GM19438 (cell line): Measurements from ENCODE around the gene DIP2C.

Source experiments
- ATAC-seq: cut with Tn5 transposase; IDR thresholded peaks from one replicate; pipeline ENCODE4 v1.9.1; 2021; ENCODE audit warnings: low read depth; ENCODE audit not compliant: unreplicated experiment

DIP2C gene

DNA sequence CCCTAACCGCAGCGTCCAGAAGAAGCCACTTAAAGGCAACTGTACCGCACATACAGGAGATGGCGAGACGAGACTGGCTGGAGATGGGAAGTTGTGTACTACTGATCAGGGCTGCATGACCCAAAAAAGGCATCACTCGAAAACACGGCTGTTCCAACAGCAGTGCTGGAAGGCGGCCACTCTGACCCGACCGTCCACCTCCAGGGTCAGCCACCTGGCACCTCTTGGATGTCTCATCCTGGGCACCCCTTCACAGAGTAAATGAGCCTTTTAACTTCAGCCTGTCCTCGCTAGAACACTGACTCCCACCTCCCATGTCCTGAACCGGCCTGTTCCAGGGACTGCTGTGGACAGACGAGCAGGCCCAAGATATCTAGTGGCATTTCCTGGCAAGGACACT lies 180.7 kb downstream of the DIP2C start:
- ATAC-seq = no peak

DNA sequence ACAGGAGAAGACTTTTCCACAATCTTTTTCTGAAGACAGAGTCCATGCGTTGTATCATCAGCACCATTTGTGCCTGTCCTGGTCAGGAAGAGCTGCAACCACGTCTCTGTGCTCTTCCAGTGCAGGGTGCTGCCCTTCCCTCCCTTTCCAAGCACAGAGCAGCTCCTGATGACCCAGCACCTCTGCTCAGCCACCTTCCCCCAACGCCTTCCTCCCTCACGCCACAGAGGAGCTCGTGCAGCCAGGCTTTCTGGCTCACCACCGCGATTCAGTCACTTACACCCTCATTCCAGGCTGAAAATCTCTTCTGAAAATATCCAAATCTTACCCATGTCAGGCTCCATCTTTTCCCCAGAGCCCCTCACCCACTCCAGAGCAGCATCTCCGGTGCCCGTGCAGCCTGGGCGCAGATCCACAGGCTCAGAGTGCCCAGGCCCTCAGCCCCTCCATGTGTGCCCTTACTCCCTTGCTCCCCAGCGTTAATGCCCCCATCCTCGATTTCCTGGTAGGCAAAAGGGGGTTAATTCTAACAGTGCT lies 181.5 kb downstream of the DIP2C start:
- ATAC-seq = no peak

DNA sequence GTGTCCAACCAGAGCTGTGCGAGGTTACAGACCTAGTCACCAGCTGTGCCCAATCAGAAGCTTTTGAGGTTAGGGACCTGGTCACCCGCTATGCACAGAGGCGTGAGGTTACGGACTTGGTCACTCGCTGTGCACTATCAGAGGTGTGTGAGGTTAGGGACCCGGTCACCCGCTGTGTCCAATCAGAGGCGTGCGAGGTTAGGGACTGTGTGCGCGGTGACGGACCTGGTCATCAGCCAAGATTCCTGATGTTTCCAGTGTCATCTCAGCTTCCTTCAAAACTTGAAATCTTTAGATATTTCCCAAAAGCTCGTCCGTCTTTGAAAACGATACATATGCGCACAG lies 182.1 kb downstream of the DIP2C start:
- ATAC-seq = no peak

DNA sequence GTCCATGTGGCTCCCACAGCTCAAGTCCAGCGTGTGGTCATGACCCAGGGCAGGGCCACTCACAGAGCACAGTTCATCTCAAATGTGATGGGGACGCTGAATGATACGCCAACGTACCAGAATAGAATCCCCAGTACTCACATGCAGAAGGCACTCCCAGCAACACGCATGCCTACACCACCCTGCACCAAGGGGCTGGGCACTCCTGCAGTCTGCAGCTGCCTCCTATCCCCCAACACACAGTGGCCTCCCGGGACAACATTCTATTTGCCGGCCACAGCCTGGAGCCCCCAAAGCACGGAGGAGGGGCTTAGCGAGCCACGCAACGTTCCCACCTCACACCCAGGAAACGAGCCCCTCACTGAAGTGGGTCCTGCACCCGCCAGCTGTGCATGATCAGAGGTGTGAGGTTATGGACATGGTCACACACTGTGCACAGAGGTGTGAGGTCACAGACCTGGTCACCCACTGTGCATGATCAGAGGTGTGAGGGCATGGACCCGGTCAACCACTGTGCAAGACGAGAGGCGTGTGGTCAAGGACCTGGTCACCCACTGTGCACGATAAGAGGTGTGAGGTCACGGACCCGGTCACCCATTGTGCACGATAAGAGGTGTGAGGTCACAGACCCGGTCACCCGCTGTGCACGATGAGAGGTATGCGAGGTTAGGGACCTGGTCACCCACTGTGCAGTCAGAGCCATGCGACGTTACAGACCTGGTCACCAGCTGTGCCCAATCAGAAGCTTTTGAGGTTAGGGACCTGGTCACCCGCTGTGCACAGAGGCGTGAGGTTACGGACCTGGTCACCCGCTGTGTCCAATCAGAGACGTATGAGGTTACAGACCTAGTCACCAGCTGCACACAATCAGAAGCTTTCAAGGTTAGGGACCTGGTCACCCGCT lies 182.8 kb downstream of the DIP2C start:
- no peak for ATAC-seq

DNA sequence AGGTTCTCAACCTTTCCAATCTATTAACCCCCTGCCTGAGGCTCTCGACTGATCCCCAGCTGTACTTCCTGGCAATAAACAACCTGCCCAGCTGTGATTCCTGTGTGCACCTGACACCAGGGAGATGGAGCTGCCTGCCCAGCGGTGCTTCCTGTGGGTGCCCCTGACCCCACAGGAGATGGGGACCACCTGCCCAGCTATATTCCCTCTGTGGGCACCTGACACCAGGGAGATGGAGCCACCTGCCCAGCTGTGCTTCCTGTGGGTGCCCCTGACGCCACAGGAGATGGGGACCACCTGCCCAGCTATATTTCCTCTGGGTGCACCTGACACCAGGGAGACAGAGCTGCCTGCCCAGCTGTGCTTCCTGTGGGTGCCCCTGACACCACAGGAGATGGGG lies 184.0 kb downstream of the DIP2C start:
- no peak for ATAC-seq

DNA sequence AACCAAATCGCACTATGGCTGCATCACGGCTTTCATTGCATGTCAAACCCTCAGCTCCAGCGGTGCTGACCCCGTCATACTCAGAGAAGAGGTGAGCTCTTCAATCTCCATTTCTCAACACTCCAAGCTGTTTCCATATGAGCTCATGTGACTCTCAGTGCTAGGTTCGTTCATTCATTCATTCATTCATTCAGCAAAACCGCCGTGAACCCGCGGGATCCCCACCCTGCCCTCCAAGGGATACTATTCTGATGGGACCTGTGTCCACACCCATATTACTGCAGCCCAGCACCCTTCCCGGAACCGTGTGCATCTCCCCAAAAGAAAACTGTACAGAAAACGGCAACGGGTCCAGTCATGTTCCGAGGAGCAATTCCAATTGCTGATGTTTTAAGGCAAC lies 184.7 kb downstream of the DIP2C start:
- ATAC-seq = no peak

DNA sequence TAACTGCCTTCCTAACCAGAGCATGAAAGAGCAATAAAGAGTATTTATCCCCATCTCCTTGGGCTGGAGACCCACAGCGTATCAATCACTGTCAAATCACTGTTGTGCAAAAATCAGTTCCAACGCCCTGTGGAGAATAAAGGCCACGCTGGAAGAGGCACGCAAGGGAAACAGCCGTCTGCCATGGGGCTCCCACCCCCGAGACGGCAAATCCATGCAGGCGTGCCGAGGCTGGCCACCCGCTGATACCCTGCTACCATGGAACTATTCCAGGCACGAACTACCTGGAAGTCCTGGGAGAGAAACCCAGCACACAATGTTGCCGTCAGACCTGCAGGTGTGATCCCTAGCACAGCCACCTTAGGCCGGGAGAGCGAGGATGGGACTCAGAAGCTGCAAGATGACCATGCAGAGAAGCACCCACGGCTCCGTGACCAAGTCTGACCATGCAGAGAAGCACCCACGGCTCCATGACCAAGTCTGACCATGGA lies 185.3 kb downstream of the DIP2C start:
- no peak for ATAC-seq

DNA sequence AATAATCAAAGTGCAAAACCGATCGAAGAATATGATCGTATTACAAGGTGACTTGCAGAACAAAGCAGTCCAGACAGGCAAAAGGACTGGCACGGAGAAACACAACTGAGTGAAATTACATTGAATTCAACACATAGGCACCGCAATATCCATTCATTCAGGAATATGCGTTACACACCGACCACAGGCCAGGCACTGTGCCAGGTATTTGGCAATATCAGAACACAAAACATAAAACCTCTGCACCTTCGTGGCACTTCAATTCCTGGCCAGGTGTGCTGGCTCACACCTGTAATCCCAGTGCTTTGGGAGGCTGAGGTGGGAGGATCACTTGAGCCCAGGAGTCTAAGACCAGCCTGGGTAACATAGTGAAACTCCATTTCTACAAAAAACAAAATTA lies 187.9 kb downstream of the DIP2C start:
- ATAC-seq = no peak

DNA sequence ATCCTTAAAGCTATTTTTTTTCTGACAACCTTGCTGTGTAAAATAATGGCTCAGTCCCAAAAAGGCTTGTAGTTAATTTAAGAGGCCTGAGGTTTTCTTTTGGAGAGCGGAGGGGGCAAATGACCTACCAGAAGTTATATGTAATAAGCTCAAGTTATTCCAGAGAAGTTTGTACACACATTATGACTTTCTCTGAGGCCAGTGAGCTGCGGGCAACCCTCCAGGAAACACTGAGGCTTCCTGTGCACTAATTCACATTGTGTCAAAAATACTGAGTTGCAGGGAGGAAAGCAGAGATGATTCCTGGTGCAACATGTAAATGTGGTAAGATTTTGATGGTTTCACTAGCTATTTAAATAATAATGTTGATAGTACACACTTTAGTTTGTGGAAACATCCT lies 188.6 kb downstream of the DIP2C start:
- no peak for ATAC-seq

DNA sequence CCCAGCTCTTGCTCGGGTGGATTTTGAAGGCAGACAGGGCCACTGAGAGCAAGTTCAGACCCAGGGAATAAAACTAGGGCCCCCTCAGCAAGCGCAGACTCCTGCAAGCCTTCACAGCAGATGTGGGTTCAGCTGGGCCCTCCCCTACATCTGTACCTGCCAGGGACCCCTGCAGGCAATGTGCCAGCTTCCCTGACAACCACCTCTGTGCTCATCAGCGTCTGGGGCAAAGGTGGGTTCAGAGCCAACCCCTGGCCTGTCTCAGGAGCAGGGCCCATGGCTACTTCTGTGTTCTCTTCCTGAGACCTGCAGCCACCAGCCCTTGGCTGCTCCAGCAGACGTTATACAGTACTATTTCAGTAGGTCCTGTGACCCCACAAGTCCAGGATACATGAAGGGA lies 189.5 kb downstream of the DIP2C start:
- no peak for ATAC-seq

DNA sequence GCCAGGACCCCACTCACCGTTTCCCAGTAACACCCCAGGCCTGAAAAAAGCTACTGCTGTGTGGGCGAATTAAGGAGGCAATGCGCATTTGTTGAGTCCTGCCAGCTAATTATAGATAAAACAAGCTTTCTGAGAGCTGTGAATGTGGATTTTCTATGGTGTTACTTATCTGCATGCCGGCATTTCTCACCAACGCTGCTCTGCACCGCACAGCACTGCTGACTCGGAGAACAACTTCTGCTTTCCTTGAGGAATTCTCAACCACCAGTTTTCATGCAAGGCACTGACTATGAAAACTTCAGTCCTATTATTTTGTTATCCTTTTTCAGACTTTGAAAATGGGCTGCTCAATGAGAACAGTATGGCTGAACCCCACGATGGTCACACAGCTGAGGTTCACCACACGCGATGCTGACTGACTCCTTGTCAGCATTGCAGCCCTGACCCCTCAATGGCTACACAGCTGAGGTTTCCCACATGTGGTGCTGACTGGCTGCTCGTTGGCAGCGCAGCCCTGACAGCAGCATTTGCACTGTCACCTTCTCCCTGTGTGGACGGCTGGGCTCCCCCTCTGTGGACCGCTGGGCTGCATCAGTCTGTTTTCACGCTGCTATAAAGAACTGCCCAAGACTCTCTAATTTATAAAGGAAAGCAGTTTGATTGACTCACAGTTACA lies 190.6 kb downstream of the DIP2C start:
- ATAC-seq = no peak

DNA sequence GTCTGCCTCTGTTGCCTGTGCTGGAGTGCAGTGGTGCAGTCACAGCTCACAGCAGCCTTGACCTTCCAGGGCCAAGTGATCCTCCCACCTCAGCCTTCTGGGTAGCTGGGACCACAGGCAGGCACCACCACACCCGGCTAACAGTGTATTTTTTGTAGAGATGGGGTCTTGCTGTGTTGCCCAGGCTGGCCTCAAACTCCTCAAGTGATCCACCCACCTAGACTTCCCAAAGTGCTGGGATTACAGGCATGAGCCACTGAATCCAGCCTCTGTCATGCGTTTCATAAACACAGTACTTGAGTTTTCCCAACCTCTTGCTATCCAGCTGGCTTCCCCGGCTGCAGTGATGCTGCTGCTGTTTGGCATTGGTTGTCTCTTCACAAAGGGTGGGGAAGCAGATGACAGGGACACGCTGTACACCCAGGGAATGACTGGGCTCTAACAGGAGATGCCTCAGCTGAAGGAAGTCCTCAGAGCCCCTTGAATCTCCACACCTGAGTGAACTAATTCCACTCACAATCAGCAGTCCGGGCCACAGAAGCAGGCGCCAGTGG lies 191.5 kb downstream of the DIP2C start:
- ATAC-seq = no peak

DNA sequence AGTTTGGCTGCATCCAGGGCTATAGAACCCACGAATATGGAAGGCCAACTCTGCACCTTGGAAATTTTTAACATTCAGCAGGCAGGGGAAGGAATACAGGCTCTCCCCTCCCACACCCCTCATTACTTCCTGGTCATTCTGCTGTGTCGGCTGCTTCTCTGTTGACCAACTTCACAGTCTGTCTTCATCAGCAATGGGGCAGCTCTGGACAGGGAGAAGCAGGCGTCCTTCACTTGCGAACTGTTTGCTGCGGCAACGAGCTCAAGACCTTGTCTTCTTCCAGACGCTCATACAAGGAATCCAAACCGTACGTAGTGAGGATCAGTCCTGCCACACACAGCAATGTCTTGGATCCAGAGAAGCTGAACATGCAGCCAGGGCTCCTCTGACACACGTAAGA lies 192.2 kb downstream of the DIP2C start:
- no peak for ATAC-seq

DNA sequence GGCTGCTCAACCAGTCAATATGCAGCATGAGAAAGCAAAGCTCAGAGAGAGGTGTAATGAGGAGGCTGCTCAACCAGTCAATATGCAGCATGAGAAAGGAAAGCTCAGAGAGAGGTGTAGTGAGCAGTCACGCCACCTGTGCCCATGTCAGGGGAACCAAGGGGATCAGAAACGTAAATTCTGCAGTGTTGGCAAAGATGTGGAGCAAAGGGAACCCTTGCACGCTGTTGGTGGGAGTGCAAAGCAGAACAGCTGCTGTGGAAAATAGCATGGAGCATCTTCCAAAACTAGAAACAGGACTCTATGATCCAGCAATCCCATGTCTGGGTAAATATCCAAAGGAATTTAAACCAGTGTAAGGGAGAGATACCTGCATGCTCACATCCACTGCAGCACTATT lies 194.9 kb downstream of the DIP2C start:
- no peak for ATAC-seq

DNA sequence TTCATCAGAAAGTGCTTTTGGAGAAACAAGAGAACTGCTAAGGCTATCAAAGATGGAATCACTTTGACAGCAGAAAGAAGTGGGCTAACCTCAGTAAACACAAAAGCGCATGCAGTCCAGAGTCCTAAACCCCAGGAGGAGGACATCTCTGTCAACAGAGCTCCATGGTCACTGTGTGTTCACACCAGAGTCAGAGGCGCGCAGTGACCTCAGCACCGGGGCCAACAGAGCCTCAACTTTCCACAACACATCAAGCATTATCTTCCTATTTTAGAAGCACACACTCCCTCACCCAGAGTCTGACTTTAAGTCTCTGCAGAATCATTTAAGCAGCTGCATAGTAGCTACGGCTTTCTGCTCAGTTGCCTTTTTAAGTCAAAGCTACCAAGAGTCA lies 195.3 kb downstream of the DIP2C start:
- no peak for ATAC-seq

DNA sequence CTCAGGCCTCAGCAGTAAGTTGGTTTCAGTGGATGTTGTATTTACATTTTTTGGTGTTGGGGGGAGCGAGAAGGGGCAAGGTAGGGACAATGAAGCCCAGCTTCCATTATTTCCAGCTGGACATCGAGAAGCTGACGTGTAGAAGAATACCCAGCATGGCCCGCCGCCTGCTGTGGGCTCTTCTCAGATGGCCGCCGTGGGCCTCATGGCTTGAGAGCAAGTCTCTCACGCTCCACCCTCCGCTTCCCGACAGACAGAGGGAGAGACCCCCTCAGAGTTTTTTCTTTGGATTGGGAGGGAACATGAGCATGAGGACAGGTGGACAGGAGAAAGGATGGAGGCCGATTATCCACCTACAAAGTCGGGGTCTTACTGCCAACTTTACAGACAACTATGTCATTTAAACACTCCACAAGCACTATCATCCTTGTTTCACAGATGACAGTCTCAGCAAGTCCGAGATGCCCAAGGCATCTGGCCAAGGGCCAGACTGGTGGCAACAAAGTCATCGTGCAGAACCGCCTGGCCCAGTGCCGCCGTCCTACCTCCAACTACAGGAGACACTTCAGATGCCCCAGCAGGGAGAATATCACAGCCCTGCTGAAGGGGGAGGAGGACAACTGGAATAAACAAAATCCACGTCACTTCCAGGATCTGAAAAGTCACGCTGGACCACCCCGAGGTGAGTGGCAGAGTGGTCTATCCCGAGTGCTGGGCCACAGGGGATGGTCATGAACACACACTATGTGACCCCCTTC lies 195.9 kb downstream of the DIP2C start:
- ATAC-seq = no peak

DNA sequence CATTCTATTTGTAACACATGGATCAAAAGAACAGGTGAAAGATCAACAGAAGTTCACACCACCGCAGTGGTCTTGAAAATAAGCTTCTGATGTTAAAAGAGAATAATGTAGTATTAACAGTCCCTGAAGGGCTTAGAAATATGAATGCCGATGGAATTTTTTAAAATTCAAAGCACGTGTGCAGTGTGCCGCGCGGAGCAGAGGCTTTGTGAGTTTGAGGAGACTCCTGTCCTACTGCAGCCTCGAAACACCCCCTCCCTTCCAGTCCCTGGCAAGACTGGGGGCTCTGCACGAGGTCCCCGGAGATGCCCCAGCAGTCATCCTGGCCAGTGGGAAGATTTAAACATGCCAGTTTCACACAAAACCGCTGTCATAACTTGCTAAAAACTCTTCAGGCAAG lies 196.6 kb downstream of the DIP2C start:
- ATAC-seq = no peak

DNA sequence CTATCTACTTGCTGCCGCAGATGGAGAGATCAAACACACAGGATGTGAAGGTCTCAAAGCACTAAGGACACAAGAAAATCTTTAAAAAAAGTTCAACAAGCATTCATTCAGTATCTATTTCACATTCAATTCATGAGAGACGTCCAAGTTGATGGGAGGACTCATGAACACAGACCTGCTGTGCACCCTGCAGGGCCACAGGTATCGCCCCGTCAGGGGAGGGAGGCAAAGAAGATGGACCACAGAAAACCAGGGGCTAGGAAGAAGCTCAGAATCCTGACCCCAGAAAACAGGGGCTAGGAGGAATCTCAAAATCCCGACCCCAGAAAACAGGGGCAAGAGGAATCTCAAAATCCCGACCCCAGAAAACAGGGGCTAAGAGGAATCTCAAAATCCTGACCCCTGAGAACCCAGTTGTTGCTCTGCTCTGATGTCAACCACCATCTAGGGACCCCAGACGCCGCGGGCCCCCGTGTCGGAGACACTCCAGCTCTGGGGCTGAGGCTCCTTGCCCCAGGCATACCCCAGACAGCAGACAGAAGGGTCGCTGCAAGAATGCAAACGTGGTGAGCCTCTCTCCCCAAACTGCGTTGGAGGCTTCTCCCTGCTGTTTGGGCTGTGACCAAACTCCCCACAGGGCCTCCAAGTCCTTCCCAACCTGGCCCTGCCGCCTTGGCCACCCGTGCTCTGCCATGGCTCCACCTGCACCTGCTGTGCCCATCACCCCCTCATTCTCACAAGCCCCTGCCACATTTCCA lies 197.6 kb downstream of the DIP2C start:
- no peak for ATAC-seq

DNA sequence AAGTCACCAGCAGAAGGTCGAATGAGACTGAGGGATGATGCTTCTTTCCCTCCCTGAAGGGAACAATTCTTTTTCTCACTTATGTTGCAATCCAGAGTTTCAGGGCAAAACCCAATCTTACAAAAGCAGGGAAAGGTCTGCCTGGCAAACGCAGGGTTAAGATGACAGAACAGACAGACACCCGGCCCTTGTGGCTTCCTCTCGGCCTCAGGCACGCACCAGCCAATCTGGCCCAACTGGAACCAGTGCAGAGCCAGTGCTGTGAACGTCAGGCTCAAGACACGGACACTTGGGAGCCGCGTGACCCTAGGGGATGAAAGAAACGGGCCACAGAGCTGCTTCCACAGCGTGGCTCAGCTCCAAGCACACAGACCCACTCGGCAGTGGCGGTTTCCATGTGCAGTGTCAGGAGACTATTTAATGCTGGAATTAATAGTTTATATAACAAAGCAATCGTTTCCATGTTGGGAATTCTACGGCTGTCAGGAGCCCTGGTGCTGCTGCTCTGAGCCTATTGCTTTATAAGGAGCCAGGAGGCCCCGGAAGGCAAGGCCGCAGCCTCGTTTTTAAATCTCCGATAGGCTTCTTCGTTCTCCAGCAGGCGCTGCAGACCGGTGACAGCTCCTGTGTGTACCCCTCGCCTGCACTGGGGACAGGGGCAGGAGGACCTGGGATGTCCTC lies 198.4 kb downstream of the DIP2C start:
- ATAC-seq = no peak

DNA sequence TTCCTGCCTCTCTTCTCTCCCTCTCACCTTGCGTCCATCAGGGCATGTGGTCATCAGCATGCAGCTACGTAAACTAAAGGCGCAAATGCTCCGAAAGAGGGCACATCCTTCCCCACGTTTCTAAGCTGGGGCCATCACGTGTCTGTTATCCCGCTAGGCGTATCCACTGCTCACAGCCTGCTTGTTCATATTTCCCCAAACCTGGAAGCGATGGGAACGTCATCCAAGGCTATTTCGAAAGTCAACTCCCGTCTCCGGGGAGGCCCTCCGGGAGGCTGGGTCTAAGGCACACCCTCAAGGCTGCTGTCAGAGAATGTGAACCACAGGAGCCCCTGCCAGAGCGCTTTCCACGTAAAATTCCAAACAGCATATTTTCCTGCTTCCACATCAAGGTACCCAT lies 199.2 kb downstream of the DIP2C start:
- ATAC-seq = no peak
